ENCODE data around the gene FLNA.
"Not testable (repeated sequence)": the region's sequence is repeated elsewhere in the genome, so short reads cannot be mapped to it uniquely, and the experiment has no call there.

The FLNA gene

GRCh38 chrX:154305541-154306205 is 68.8 kb downstream of the FLNA start:
- DNase-seq (ENCODE audit: low spot score) = no peak

- DNase-seq (ENCODE audit: low spot score) = no peak
Observed at GRCh38 chrX:154304846-154305245, 69.6 kb downstream of the FLNA start.

GRCh38 chrX:154303476-154303875 is 71.0 kb downstream of the FLNA start:
- DNase-seq (ENCODE audit: low spot score) = no peak

GRCh38 chrX:154302998-154303397 is 71.4 kb downstream of the FLNA start:
- not testable (repeated sequence) for DNase-seq (ENCODE audit: low spot score)

- DNase-seq (ENCODE audit: low spot score) = no peak
Observed at GRCh38 chrX:154300816-154301215, 73.6 kb downstream of the FLNA start.
